Hematopoietic multipotent progenitor cell treated with erythropoietin and hydrocortisone succinate and interleukin-3 and kit ligand, for 6 days (in vitro differentiated cells): Measurements from ENCODE around the gene GTF2H1.
"Not testable (repeated sequence)": the region's sequence is repeated elsewhere in the genome, so short reads cannot be mapped to it uniquely, and the experiment has no call there.

Source experiments
- DNase-seq: peaks from one replicate; pipeline ENCODE4 v3.0.0-alpha.2; 2015

The GTF2H1 gene

GRCh38 chr11:18383388-18384156, 61.2 kb downstream of the GTF2H1 start:
- DNase-seq: peak; percentile 85

- DNase-seq: peak; percentile 66
These were observed 61.8 kb downstream of the GTF2H1 start for GRCh38 chr11:18384157-18384641.

GRCh38 chr11:18390088-18390487, 67.7 kb downstream of the GTF2H1 start:
- no peak for DNase-seq

GRCh38 chr11:18392434-18393321, 70.3 kb downstream of the GTF2H1 start:
- peak; percentile 19 for DNase-seq

GRCh38 chr11:18393581-18394274, 71.4 kb downstream of the GTF2H1 start:
- DNase-seq: peak; percentile 45

GRCh38 chr11:18394275-18394927, 72.0 kb downstream of the GTF2H1 start, which contains the start of gene LDHA:
Gene LDHA, plus strand, starts transcription at chr11:18394563. Its CDS starts 2,280 bp downstream, at chr11:18396843.
- DNase-seq: peak; percentile 97

GRCh38 chr11:18394928-18395734, 72.8 kb downstream of the GTF2H1 start:
- DNase-seq: peak; percentile 57

- DNase-seq: peak; percentile 99
These were observed 73.6 kb downstream of the GTF2H1 start for GRCh38 chr11:18395735-18396504.

- DNase-seq: no peak
These were observed 75.6 kb downstream of the GTF2H1 start for GRCh38 chr11:18397921-18398320.

- DNase-seq: not testable (repeated sequence)
These were observed 78.7 kb downstream of the GTF2H1 start for GRCh38 chr11:18401077-18401476.

- no peak for DNase-seq
These were observed 81.7 kb downstream of the GTF2H1 start for GRCh38 chr11:18404062-18404461.

- DNase-seq: not testable (repeated sequence)
These were observed 85.0 kb downstream of the GTF2H1 start for GRCh38 chr11:18407400-18407799.

- DNase-seq: no peak
These were observed 86.4 kb downstream of the GTF2H1 start for GRCh38 chr11:18408558-18409291.

- no peak for DNase-seq
These were observed 94.1 kb downstream of the GTF2H1 start for GRCh38 chr11:18416459-18416858.
